Lung (tissue), 12 donors: ENCODE measurements around the gene SDK1. TPM values are rescaled to one million over a fixed set of nuclear protein-coding genes. Genes with fewer than 3 reads are reported as not detected.

ENCODE experiments used
- ATAC-seq: fragments of 200-7000 bp; cut with Tn5 transposase; one replicate; pipeline ENCODE4 v1.9.1; 2020; ENCODE audit warnings: moderate number of reproducible peaks; ENCODE audit not compliant: insufficient read depth, low FRiP score
- DNase-seq, 3 donors: peaks; one replicate each; pipeline ENCODE4 v3.0.0-alpha.2; 2013 to 2017
- H3K27ac ChIP-seq, 2 donors: one replicate each; pipeline ENCODE4 v1.5.1; 2013; ENCODE audit warnings: mild to moderate bottlenecking in 2 of 2, moderate library complexity in 2 of 2, control low read depth in 1 of 2, inconsistent platforms in 1 of 2, low read depth in 1 of 2, low read length in 1 of 2
- H3K27me3 ChIP-seq, 3 donors: one replicate each; pipeline ENCODE4 v1.5.1; 2013; ENCODE audit warnings: low read length in 2 of 3; ENCODE audit not compliant: control insufficient read depth in 3 of 3, insufficient read depth in 3 of 3
- H3K36me3 ChIP-seq, 4 donors: one replicate each; pipeline ENCODE4 v1.5.1; 2013; ENCODE audit warnings: low read length in 4 of 4, mild to moderate bottlenecking in 1 of 4, moderate library complexity in 1 of 4; ENCODE audit not compliant: control insufficient read depth in 4 of 4, insufficient read depth in 4 of 4
- H3K4me1 ChIP-seq, 5 donors: one replicate each; pipeline ENCODE4 v1.5.1; 2013; ENCODE audit warnings: low read length in 5 of 5, mild to moderate bottlenecking in 2 of 5, moderate library complexity in 1 of 5; ENCODE audit not compliant: control insufficient read depth in 5 of 5, insufficient read depth in 5 of 5
- H3K4me3 ChIP-seq: one replicate; pipeline ENCODE4 v1.5.1; 2013; ENCODE audit warnings: mild to moderate bottlenecking, control low read depth, moderate library complexity
- H3K9ac ChIP-seq, 2 donors: one replicate each; pipeline ENCODE4 v1.5.1; 2013; ENCODE audit warnings: low read length in 2 of 2, control low read depth in 1 of 2; ENCODE audit not compliant: insufficient read depth in 1 of 2
- H3K9me3 ChIP-seq, 4 donors: one replicate each; pipeline ENCODE4 v1.5.1; 2013; ENCODE audit warnings: low read length in 3 of 4, mild to moderate bottlenecking in 1 of 4, moderate library complexity in 1 of 4; ENCODE audit not compliant: control insufficient read depth in 4 of 4, insufficient read depth in 3 of 4
- CTCF ChIP-seq: IDR thresholded peaks from 2 replicates; pipeline ENCODE4 v1.5.1; 2012; ENCODE audit warnings: mild to moderate bottlenecking; ENCODE audit errors: control extremely low read depth, extremely low read depth
- WGBS, 2 donors: extraction: QIAGEN DNeasy Blood & Tissue Kit; methylation state at CpG; one replicate each; pipeline ENCODE4 v1.1.7; 2013; 5-methylcytosine and 5-hydroxymethylcytosine counted together
- polyA plus RNA-seq, 2 donors: library from polyadenylated mRNA; stranded (reverse); fragments of 200-250 nt; gene quantifications; one replicate each; pipeline ENCODE4 v1.2.1, GENCODE V29; 2013
- total RNA-seq, 2 donors: library from RNA; depleted of rRNA in 1 of 2; stranded (reverse); fragments of >200 nt in 1 of 2; gene quantifications; one replicate each; pipeline ENCODE4 v1.2.1, GENCODE V29; 2014 to 2021
- donor health status: control.
- donor health status: control.
- donor health status: Bipolar disorder and iron deficiency.
- donor health status: healthy.
- donor health status: DM: yes; HTN: yes; CAD: no.

The SDK1 gene
- total and polyA plus RNA-seq, 4 donors: 3.7 to 30.1 (median 12.7) TPM

GRCh38 chr7:3267966-3268690 is 32.9 kb upstream of the SDK1 start:
- Histone ChIP-seq H3K9ac (no peak overlapping the region), H3K36me3 (no peaks in the 10 kb centered on the region), H3K9me3 (peaks cover 0 to 3% (median under 1%) of the 10 kb centered on the region in 4 donors), H3K27me3 (peaks cover 0 to 11% (median 5%) of the 10 kb centered on the region in 3 donors), H3K4me1 (peaks cover 0 to 4% (median 0%) of the 10 kb centered on the region in 5 donors), H3K4me3 (no peak overlapping the region), H3K27ac (no peak overlapping the region)
- no peak for TF ChIP-seq CTCF
- peak; percentile 21 to 67 (median 59) for DNase-seq
- no peak for ATAC-seq
- 59 to 70% methylated on average over 9 of the region's 9 CpGs for WGBS, 2 donors

- no peak overlapping the region for H3K9ac ChIP-seq
- DNase-seq (peak in 1 of 3 donors; percentile 20), ATAC-seq (no peak)
- no peak overlapping the region for H3K27ac ChIP-seq
- H3K4me3 ChIP-seq: no peak overlapping the region
- peaks cover 0 to 3% (median under 1%) of the 10 kb centered on the region in 4 donors for H3K9me3 ChIP-seq
- H3K4me1 ChIP-seq: peaks cover 0 to 4% (median 0%) of the 10 kb centered on the region in 5 donors
- peaks cover 0 to 6% (median 3%) of the 10 kb centered on the region in 3 donors for H3K27me3 ChIP-seq
- no peak for TF ChIP-seq CTCF
- no peaks in the 10 kb centered on the region for H3K36me3 ChIP-seq
These were observed 30.7 kb upstream of the SDK1 start for GRCh38 chr7:3270362-3270761.

GRCh38 chr7:3271298-3271697 is 29.8 kb upstream of the SDK1 start:
- whole genome bisulfite sequencing, 2 donors: 80 to 95% methylated on average over 2 of the region's 2 CpGs
- Histone ChIP-seq H3K4me1 (peaks cover 0 to 4% (median 0%) of the 10 kb centered on the region in 5 donors), H3K27me3 (peaks cover 0 to 5% (median 3%) of the 10 kb centered on the region in 3 donors), H3K36me3 (no peaks in the 10 kb centered on the region), H3K9me3 (peaks cover 0 to 3% (median under 1%) of the 10 kb centered on the region in 4 donors), H3K27ac (no peak overlapping the region), H3K9ac (no peak overlapping the region), H3K4me3 (no peak overlapping the region)
- DNase-seq (no peak), ATAC-seq (no peak)
- no peak for TF ChIP-seq CTCF
